GM19372 (cell line): ENCODE results near the gene CLEC18A.
"Not testable (repeated sequence)": the region's sequence is repeated elsewhere in the genome, so short reads cannot be mapped to it uniquely, and the experiment has no call there.

Experiments used
- ATAC-seq: cut with Tn5 transposase; IDR thresholded peaks from one replicate; pipeline ENCODE4 v1.9.1; 2021; ENCODE audit warnings: mild to moderate bottlenecking, low read depth, moderate library complexity; ENCODE audit not compliant: unreplicated experiment

The CLEC18A gene

GRCh38 chr16:69951017-69951671 lies at the start of gene CLEC18A:
CLEC18A (plus strand) TSS chr16:69951334; CDS start chr16:69951367, 33 bp downstream.
- ATAC-seq, result not testable (repeated sequence)

- ATAC-seq, result no peak
Measured at GRCh38 chr16:69903865-69904415, 47.2 kb upstream of the CLEC18A start.

- no peak for ATAC-seq
Measured at GRCh38 chr16:69904495-69905170, 46.5 kb upstream of the CLEC18A start.

- no peak for ATAC-seq
Measured at GRCh38 chr16:69905171-69905555, 46.0 kb upstream of the CLEC18A start.

GRCh38 chr16:69906838-69907401 lies 44.2 kb upstream of the CLEC18A start:
- ATAC-seq, result no peak

GRCh38 chr16:69909043-69909442 lies 42.1 kb upstream of the CLEC18A start:
- ATAC-seq, result no peak

- no peak for ATAC-seq
Measured at GRCh38 chr16:69909760-69910159, 41.4 kb upstream of the CLEC18A start.

- ATAC-seq, result no peak
Measured at GRCh38 chr16:69910964-69911363, 40.2 kb upstream of the CLEC18A start.

GRCh38 chr16:69916462-69916861 lies 34.7 kb upstream of the CLEC18A start:
- ATAC-seq, result no peak

GRCh38 chr16:69917311-69917710 lies 33.8 kb upstream of the CLEC18A start:
- no peak for ATAC-seq

GRCh38 chr16:69917739-69918138 lies 33.4 kb upstream of the CLEC18A start:
- ATAC-seq, result no peak

- no peak for ATAC-seq
Measured at GRCh38 chr16:69918241-69918640, 32.9 kb upstream of the CLEC18A start.

GRCh38 chr16:69921127-69921526 lies 30.0 kb upstream of the CLEC18A start:
- ATAC-seq, result no peak

- ATAC-seq, result no peak
Measured at GRCh38 chr16:69922200-69922599, 28.9 kb upstream of the CLEC18A start.

GRCh38 chr16:69924041-69924775 lies 26.9 kb upstream of the CLEC18A start:
- no peak for ATAC-seq

- no peak for ATAC-seq
Measured at GRCh38 chr16:69924777-69925191, 26.4 kb upstream of the CLEC18A start.

- ATAC-seq, result no peak
Measured at GRCh38 chr16:69925311-69925710, 25.8 kb upstream of the CLEC18A start.

- no peak for ATAC-seq
Measured at GRCh38 chr16:69926241-69926640, 24.9 kb upstream of the CLEC18A start.

GRCh38 chr16:69927056-69927757 lies 23.9 kb upstream of the CLEC18A start:
- ATAC-seq, result no peak

- ATAC-seq, result no peak
Measured at GRCh38 chr16:69928856-69929400, 22.2 kb upstream of the CLEC18A start.
